ENCODE measurements around the gene TFAM.

- TF ChIP-seq CTCF (conservative IDR thresholded peaks at IDR 0.05) = no peak
- TF ChIP-seq ZFX (IDR thresholded peaks at IDR 0.05) = no peak
These were observed 53.8 kb downstream of the TFAM start for GRCh38 chr10:58438986-58439385.

Measured in C4-2B (cell line).